K562 (cell line): Measurements from ENCODE around the gene SCAMP5. TPM values are rescaled to one million over a fixed set of nuclear protein-coding genes. Genes with fewer than 3 reads are reported as not detected.
A peak's percentile ranks its signal among the peaks of the same experiment; 100 is the strongest.

Experiments used
- ATAC-seq: fragments of 200-7000 bp; cut with Tn5 transposase; 3 replicates; pipeline ENCODE4 v1.9.1; 2020; ENCODE audit warnings: moderate library complexity
- BruUV-seq: library from RNA; stranded (reverse); fragments of 400-500 nt; replicated peaks from 2 replicates; lab custom pipeline; 2021; lab: Mats Ljungman, UMichigan
- CTCF ChIA-PET: fragments of 300-600 bp; formaldehyde crosslinking; extraction: SDS; loops from one replicate; lab custom pipeline; 2021; ENCODE audit warnings: low intra/inter-chr PET ratio; lab: Yijun Ruan, JAX
- POLR2A ChIA-PET: fragments of 300-600, 350-650 bp; sonication (Branson Sonifier 250); formaldehyde crosslinking; extraction: SDS; loops from one replicate; lab custom pipeline; 2021; ENCODE audit warnings: antibody characterized with exemption, inconsistent platforms; lab: Yijun Ruan, JAX
- DNase-seq, 4 experiments: peaks; one replicate each; pipeline versions ENCODE4 v3.0.0 to v3.0.0-alpha.2; 2011 to 2018; ENCODE audit warnings: low spot score in 3 of 4, mixed read lengths in 3 of 4; ENCODE audit errors: extremely low read depth in 1 of 4
- FAIRE-seq: peaks from 2 replicates; lab custom pipeline; 2011; peaks lifted over from hg19 to GRCh38; lab: Jason Lieb, UNC
- H2AFZ ChIP-seq: 2 replicates; pipeline ENCODE4 v1.6.0; 2011; ENCODE audit warnings: low read depth, low read length, control low read depth, inconsistent platforms
- H3K27ac ChIP-seq: fragments of 200-600 bp; 3 replicates; pipeline ENCODE4 v1.8.0; 2011; ENCODE audit warnings: low read depth, mild to moderate bottlenecking, control low read depth, inconsistent platforms, low read length, moderate library complexity, mixed read lengths; ENCODE audit errors: extremely low read depth
- H3K27me3 ChIP-seq, 2 experiments: fragments of 300-600 bp in 1 of 2; 2 replicates in 1 of 2; 3 replicates in 1 of 2; pipeline versions ENCODE4 v1.6.0 to v1.8.0; 2011; ENCODE audit warnings: inconsistent platforms in 2 of 2, low read length in 2 of 2, mild to moderate bottlenecking in 1 of 2, mixed read lengths in 1 of 2, moderate library complexity in 1 of 2; ENCODE audit not compliant: control insufficient read depth in 2 of 2, insufficient read depth in 2 of 2
- H3K36me3 ChIP-seq: fragments of 300-600 bp; 3 replicates; pipeline ENCODE4 v1.8.0; 2011; ENCODE audit warnings: mild to moderate bottlenecking, low read length, inconsistent platforms; ENCODE audit not compliant: control insufficient read depth, insufficient read depth
- H3K4me1 ChIP-seq, 2 experiments: fragments of 200-600 bp in 1 of 2; replicated peaks in 1 of 2; 2 replicates in 1 of 2; 3 replicates in 1 of 2; pipeline versions ENCODE4 v1.5.1 to v1.8.0; 2011; ENCODE audit warnings: inconsistent platforms in 2 of 2, low read length in 2 of 2, mild to moderate bottlenecking in 1 of 2, mixed read lengths in 1 of 2, moderate library complexity in 1 of 2; ENCODE audit not compliant: control insufficient read depth in 2 of 2, insufficient read depth in 2 of 2
- H3K4me2 ChIP-seq: 2 replicates; pipeline ENCODE4 v1.6.1; 2011; ENCODE audit warnings: low read length, control low read depth, inconsistent platforms, mixed read lengths; ENCODE audit not compliant: insufficient read depth
- H3K4me3 ChIP-seq: fragments of 200-600 bp; sonication (generic), shearing (Covaris generic); 2 replicates; pipeline ENCODE4 v1.5.1; 2016; ENCODE audit warnings: control low read depth, inconsistent platforms
- H3K79me2 ChIP-seq: fragments of 200-600 bp; 3 replicates; pipeline ENCODE4 v1.8.0; 2011; ENCODE audit warnings: low read length, inconsistent platforms; ENCODE audit not compliant: control insufficient read depth, insufficient read depth
- H3K9ac ChIP-seq, 2 experiments: 2 replicates each; pipeline versions ENCODE4 v1.6.0 to v1.6.1; 2011; ENCODE audit warnings: low read depth in 2 of 2, low read length in 2 of 2, control low read depth in 1 of 2, inconsistent platforms in 1 of 2, mild to moderate bottlenecking in 1 of 2, mixed read lengths in 1 of 2; ENCODE audit not compliant: insufficient read depth in 1 of 2
- H3K9me1 ChIP-seq: one replicate; pipeline ENCODE4 v1.6.0; 2011; ENCODE audit warnings: inconsistent platforms, mild to moderate bottlenecking, low read length, moderate library complexity; ENCODE audit not compliant: control insufficient read depth, insufficient read depth
- H3K9me3 ChIP-seq: replicated peaks from 2 replicates; pipeline ENCODE4 v1.5.1; 2011; ENCODE audit warnings: low read depth, low read length, inconsistent platforms; ENCODE audit not compliant: control insufficient read depth, insufficient read depth
- H4K20me1 ChIP-seq: replicated peaks from 2 replicates; pipeline ENCODE4 v1.6.1; 2011; ENCODE audit warnings: low read length, inconsistent platforms, mixed read lengths; ENCODE audit not compliant: control insufficient read depth, insufficient read depth
- ELF4 ChIP-seq: fragments of 450-650 bp; formaldehyde crosslinking; IDR thresholded peaks from 2 replicates; pipeline ENCODE4 v1.4.0; 2022; ENCODE audit warnings: missing genetic modification characterization
- SMARCB1 ChIP-seq: IDR thresholded peaks from 2 replicates; pipeline ENCODE4 v1.6.1; 2011; ENCODE audit warnings: improper control_type of control experiment, low read depth; ENCODE audit not compliant: insufficient read length
- SPI1 ChIP-seq: IDR thresholded peaks from 2 replicates; pipeline ENCODE4 v1.6.1; 2011; ENCODE audit warnings: low read depth, low read length, control low read depth, borderline replicate concordance
- SREBF1 ChIP-seq: fragments of 150-350 bp; IDR thresholded peaks from 2 replicates; pipeline ENCODE4 v1.6.1; 2014; ENCODE audit warnings: antibody characterized with exemption, low read depth, low read length, borderline replicate concordance
- ZNF124 ChIP-seq: sonication (generic); formaldehyde crosslinking; IDR thresholded peaks from 2 replicates; pipeline ENCODE4 v1.8.1; 2022; ENCODE audit warnings: missing genetic modification reagents
- WGBS: fragments of 100-300 bp; shearing (Covaris generic); methylation state at CpG from one replicate; pipeline ENCODE4 v1.1.6; 2016; ENCODE audit warnings: low coverage, mixed read lengths; ENCODE audit not compliant: insufficient coverage; ENCODE audit errors: missing lambda C conversion rate; 5-methylcytosine and 5-hydroxymethylcytosine counted together
- in situ Hi-C: fragments of 300-500 bp; cut with MboI; formaldehyde crosslinking; loops from 4 replicates; pipeline ENCODE4 v1.15.0; 2018; ENCODE audit warnings: inconsistent platforms, mixed read lengths
- intact Hi-C: fragments of 100-400 bp; cut with micrococcal nuclease; formaldehyde crosslinking; loops from 2 replicates; pipeline ENCODE4 v1.14.2; 2022
- polyA plus RNA-seq, 8 experiments: library from polyadenylated mRNA; depleted of rRNA in 4 of 8; stranded (reverse) in 5 of 8; unstranded in 3 of 8; fragments of >200 nt; fragmentation: Nextera tagmentation in 2 of 8; fragmentation: Illumina TruSeq in 1 of 8; extraction: Ambion mirVana in 2 of 8; extraction: Trizol in 1 of 8; gene quantifications; 2 replicates each; pipeline versions ENCODE4 v1.2.1 to v1.2.3, GENCODE V29; 2011 to 2014; ENCODE audit warnings: inconsistent platforms in 1 of 8, missing spikeins in 1 of 8
- total RNA-seq, 7 experiments: library from RNA; depleted of rRNA in 6 of 7; stranded (reverse); fragments of >200 nt in 6 of 7; fragmentation: Illumina TruSeq in 2 of 7; extraction: Trizol in 2 of 7; gene quantifications; 2 replicates each; pipeline versions ENCODE4 v1.2.1 to v1.2.3, GENCODE V29; 2011 to 2021; ENCODE audit warnings: low replicate concordance in 1 of 7
- TF ChIP-seq, protein P1 (sequence below): sonication (generic); formaldehyde crosslinking; IDR thresholded peaks from 2 replicates; pipeline ENCODE4 v1.4.0; 2020; ENCODE audit warnings: mild to moderate bottlenecking, missing genetic modification reagents

SCAMP5 gene
- total and polyA plus RNA-seq, 9 of the 15 experiments (the other 6 are each of a cell fraction or from before 2014, with no cell fraction given): 0.09 to 0.29 (median 0.19) TPM; not detected in 5

DNA sequence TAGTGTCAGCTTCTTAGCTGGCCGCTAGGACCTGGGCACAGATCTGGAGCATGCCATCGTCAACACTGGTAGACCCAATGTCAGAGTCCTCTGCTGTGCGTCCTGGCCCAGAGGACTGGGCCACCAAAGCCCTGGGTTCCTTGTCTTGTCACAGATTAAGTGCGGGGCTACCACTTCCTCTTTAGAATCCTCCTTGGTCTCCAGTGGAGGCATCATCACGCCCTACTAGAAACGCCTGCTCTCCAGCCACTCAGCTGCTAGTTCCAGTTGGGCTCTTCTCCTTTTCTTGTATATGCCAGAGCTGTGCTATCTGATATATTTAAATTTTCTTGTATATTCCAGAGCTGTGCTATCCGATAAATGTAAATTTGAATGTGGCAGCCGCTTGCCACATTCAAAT lies 39.3 kb downstream of the SCAMP5 start:
- POLR2A ChIA-PET: interaction anchor here (1.0 to 1.9 kb wide), 3 partner anchors 8 to 358 kb away, joined by 3 to 9 read pairs (median 3); no protein-coding TSS in a partner anchor
- 84% methylated on average over 8 of the region's 8 CpGs for WGBS

More for the DNA sequence above, 39.3 kb downstream of the SCAMP5 start:
- Histone ChIP-seq H3K27me3 (no peaks in the 10 kb centered on the region), H3K9ac (0 out of 4 replicates have a peak overlapping the region, but pooled peaks of 1 of the 2 experiments have one; percentile 14), H3K4me1 (peaks cover 19 to 37% of the 10 kb centered on the region in 2 experiments), H3K27ac (no peak overlapping the region), H3K9me1 (no peaks in the 10 kb centered on the region), H3K4me3 (no peak overlapping the region), H3K9me3 (no peaks in the 10 kb centered on the region), H4K20me1 (no peaks in the 10 kb centered on the region), H3K4me2 (no peak overlapping the region), H3K36me3 (peaks cover 4% of the 10 kb centered on the region; the same call in 1 of the 3 replicates), H3K79me2 (no peaks in the 10 kb centered on the region), H2AFZ (no peak overlapping the region)
- CTCF ChIA-PET: interaction anchor here (2.0 kb wide), 1 partner anchor 170 kb away, joined by 5 read pairs; no protein-coding TSS in a partner anchor
- intact Hi-C loops: no loop called here
- BruUV-seq: no TSS peak
- in situ Hi-C loops: no loop called here
- DNase-seq (no peak), FAIRE-seq (no peak), ATAC-seq (no peak)
- TF ChIP-seq SMARCB1 (no peak), ZNF124 (CRISPR knock-in tag) (no peak), ELF4 (no peak), SPI1 (peak; percentile 80), SREBF1 (no peak)
- TF ChIP-seq, protein P1, sequence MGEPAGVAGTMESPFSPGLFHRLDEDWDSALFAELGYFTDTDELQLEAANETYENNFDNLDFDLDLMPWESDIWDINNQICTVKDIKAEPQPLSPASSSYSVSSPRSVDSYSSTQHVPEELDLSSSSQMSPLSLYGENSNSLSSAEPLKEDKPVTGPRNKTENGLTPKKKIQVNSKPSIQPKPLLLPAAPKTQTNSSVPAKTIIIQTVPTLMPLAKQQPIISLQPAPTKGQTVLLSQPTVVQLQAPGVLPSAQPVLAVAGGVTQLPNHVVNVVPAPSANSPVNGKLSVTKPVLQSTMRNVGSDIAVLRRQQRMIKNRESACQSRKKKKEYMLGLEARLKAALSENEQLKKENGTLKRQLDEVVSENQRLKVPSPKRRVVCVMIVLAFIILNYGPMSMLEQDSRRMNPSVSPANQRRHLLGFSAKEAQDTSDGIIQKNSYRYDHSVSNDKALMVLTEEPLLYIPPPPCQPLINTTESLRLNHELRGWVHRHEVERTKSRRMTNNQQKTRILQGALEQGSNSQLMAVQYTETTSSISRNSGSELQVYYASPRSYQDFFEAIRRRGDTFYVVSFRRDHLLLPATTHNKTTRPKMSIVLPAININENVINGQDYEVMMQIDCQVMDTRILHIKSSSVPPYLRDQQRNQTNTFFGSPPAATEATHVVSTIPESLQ (CRISPR knock-in tag): no peak
